HG02870 (cell line): Measurements from ENCODE around the gene GPR179.
A peak's percentile ranks its signal among the peaks of the same experiment; 100 is the strongest.
"Not testable (repeated sequence)": the region's sequence is repeated elsewhere in the genome, so short reads cannot be mapped to it uniquely, and the experiment has no call there.

Source experiments
- ATAC-seq: cut with Tn5 transposase; IDR thresholded peaks from one replicate; pipeline ENCODE4 v1.9.1; 2021; ENCODE audit warnings: mild to moderate bottlenecking, moderate library complexity; ENCODE audit not compliant: unreplicated experiment

The GPR179 gene

GRCh38 chr17:38322897-38323296 is 20.9 kb downstream of the GPR179 start:
- no peak for ATAC-seq

- ATAC-seq = no peak
These were observed 21.5 kb downstream of the GPR179 start for GRCh38 chr17:38322156-38322779.

GRCh38 chr17:38320482-38320881 is 23.3 kb downstream of the GPR179 start:
- no peak for ATAC-seq

GRCh38 chr17:38317081-38317480 is 26.7 kb downstream of the GPR179 start:
- ATAC-seq = no peak

GRCh38 chr17:38315497-38315896 is 28.3 kb downstream of the GPR179 start:
- no peak for ATAC-seq

- ATAC-seq = peak; percentile 95
These were observed 46.8 kb downstream of the GPR179 start, which contains the start of gene MRPL45 for GRCh38 chr17:38296834-38297517. TSS of gene MRPL45 (plus strand) at chr17:38297168. CDS start at chr17:38297184, 16 bp downstream.

- not testable (repeated sequence) for ATAC-seq
These were observed 48.0 kb downstream of the GPR179 start for GRCh38 chr17:38295602-38296365.

- not testable (repeated sequence) for ATAC-seq
These were observed 54.0 kb downstream of the GPR179 start for GRCh38 chr17:38289760-38290159.

GRCh38 chr17:38288217-38288827 is 55.4 kb downstream of the GPR179 start:
- not testable (repeated sequence) for ATAC-seq

- ATAC-seq = not testable (repeated sequence)
These were observed 57.2 kb downstream of the GPR179 start for GRCh38 chr17:38286501-38287091.

- ATAC-seq = not testable (repeated sequence)
These were observed 57.8 kb downstream of the GPR179 start for GRCh38 chr17:38285994-38286393.
